Stomach smooth muscle (tissue), 2 donors: ENCODE measurements around the gene KLHL26.
"Not testable (repeated sequence)": the region's sequence is repeated elsewhere in the genome, so short reads cannot be mapped to it uniquely, and the experiment has no call there.

Source experiments
- H3K27ac ChIP-seq: one replicate; pipeline ENCODE4 v1.7.0; 2013; ENCODE audit warnings: mild to moderate bottlenecking, low read length, inconsistent platforms
- H3K27me3 ChIP-seq, 2 donors: one replicate each; pipeline ENCODE4 v1.7.0; 2013; ENCODE audit warnings: low read length in 2 of 2; ENCODE audit not compliant: insufficient read depth in 2 of 2, control insufficient read depth in 1 of 2
- H3K36me3 ChIP-seq, 2 donors: one replicate each; pipeline ENCODE4 v1.7.0; 2013; ENCODE audit warnings: low read length in 2 of 2; ENCODE audit not compliant: control insufficient read depth in 2 of 2, insufficient read depth in 2 of 2
- H3K4me1 ChIP-seq: one replicate; pipeline ENCODE4 v1.7.0; 2013; ENCODE audit warnings: low read length; ENCODE audit not compliant: control insufficient read depth, insufficient read depth
- H3K4me3 ChIP-seq, 2 donors: one replicate each; pipeline ENCODE4 v1.7.0; 2013; ENCODE audit warnings: low read length in 2 of 2
- H3K9ac ChIP-seq, 2 donors: one replicate each; pipeline ENCODE4 v1.7.0; 2013; ENCODE audit warnings: low read length in 2 of 2, mild to moderate bottlenecking in 1 of 2
- H3K9me3 ChIP-seq, 2 donors: one replicate each; pipeline ENCODE4 v1.7.0; 2013; ENCODE audit warnings: low read length in 2 of 2; ENCODE audit not compliant: control insufficient read depth in 2 of 2
- donor health status: healthy.
- donor health status: Pancreatic carcinoma.

KLHL26 gene

DNA sequence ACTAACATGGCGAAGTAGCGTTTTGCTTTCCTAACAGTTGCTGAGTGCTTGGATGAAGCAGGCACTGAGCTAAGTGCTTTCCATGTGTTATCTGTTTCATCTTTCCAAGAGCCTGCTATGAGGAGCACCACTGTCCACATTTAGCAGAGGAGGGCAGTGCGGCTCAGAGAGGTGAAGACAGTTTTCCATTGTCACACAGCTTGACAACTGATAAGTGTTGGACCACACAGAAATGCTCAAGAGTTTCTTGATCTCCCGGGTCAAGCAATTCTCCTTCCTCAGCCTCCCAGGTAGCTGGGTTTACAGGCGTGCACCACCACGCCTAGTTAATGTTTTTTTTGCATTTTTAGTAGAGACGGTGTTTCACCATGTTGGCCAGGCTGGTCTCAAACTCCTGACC is 39.9 kb downstream of the KLHL26 start:
- no peak overlapping the region for H3K27ac ChIP-seq
- H3K4me3 ChIP-seq: no peak overlapping the region
- H3K27me3 ChIP-seq: no peaks in the 10 kb centered on the region
- H3K9ac ChIP-seq: no peak overlapping the region
- peaks cover 37% of the 10 kb centered on the region for H3K4me1 ChIP-seq
- H3K9me3 ChIP-seq: no peaks in the 10 kb centered on the region
- H3K36me3 ChIP-seq: no peaks in the 10 kb centered on the region

DNA sequence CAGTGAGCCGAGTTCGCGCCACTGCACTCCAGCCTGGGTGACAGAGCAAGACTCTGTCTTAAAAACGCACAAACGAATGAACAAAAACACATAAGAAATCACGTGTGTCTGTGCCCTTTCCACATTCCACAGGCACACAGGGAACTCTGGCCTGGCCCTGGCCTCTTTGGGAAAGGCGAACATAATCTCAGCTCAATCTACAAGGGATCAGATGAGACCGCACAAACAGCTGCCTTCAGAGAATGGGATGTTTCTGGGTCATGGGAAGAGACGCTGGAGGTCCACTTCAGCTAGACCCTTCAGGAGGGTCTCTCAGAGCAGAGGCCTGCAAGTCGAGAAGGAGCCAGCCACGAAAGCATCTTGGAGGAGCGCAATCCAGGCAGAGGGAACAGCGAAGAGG is 40.3 kb downstream of the KLHL26 start:
- Histone ChIP-seq H3K9me3 (no peaks in the 10 kb centered on the region), H3K27ac (no peak overlapping the region), H3K36me3 (no peaks in the 10 kb centered on the region), H3K27me3 (no peaks in the 10 kb centered on the region), H3K4me3 (no peak overlapping the region), H3K4me1 (peaks cover 32% of the 10 kb centered on the region), H3K9ac (no peak overlapping the region)

DNA sequence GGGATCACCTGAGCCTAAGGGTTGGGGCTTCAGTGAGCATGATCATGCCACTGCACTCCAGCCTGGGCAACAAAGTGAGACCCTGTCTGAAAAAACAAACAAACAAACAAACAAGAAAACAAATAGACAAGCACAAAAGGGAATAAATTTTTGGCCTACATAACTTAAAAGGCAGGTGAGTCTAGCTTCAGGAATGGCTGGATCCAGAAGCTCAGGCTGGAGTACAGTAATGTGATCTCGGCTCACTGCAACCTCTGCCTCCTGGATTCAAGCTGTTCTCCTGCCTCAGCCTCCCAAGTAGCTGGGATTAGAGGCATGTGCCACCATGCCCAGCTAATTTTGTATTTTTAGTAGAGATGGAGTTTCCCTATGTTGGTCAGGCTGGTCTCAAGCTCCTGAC is 43.3 kb downstream of the KLHL26 start:
- not testable (repeated sequence) for H3K27me3 ChIP-seq, H3K27ac ChIP-seq, H3K9me3 ChIP-seq, H3K36me3 ChIP-seq, H3K4me3 ChIP-seq, H3K9ac ChIP-seq
- H3K4me1 ChIP-seq: peaks cover 28% of the 10 kb centered on the region

DNA sequence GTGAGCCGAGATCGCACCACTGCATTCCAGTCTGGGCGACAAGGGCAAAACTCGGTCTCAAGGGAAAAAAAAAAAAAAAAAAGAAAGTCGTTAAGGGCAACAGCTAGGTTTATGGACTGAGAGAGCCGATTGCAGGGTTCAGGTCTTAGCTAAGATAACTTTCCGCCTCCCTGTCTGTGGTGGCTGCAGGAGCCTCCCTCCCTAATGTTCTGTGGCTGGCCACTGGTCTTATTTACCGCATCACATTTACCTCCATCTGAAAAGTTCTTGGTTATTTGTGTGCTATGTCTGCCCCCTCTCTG is 45.9 kb downstream of the KLHL26 start:
- peak overlapping the region; percentile 73 for H3K27ac ChIP-seq
- no peaks in the 10 kb centered on the region for H3K27me3 ChIP-seq
- peak overlapping the region; percentile 81 to 85 for H3K4me3 ChIP-seq
- peak overlapping the region; percentile 75 for H3K9ac ChIP-seq
- peaks cover 25% of the 10 kb centered on the region for H3K4me1 ChIP-seq
- H3K36me3 ChIP-seq: no peaks in the 10 kb centered on the region
- H3K9me3 ChIP-seq: no peaks in the 10 kb centered on the region

DNA sequence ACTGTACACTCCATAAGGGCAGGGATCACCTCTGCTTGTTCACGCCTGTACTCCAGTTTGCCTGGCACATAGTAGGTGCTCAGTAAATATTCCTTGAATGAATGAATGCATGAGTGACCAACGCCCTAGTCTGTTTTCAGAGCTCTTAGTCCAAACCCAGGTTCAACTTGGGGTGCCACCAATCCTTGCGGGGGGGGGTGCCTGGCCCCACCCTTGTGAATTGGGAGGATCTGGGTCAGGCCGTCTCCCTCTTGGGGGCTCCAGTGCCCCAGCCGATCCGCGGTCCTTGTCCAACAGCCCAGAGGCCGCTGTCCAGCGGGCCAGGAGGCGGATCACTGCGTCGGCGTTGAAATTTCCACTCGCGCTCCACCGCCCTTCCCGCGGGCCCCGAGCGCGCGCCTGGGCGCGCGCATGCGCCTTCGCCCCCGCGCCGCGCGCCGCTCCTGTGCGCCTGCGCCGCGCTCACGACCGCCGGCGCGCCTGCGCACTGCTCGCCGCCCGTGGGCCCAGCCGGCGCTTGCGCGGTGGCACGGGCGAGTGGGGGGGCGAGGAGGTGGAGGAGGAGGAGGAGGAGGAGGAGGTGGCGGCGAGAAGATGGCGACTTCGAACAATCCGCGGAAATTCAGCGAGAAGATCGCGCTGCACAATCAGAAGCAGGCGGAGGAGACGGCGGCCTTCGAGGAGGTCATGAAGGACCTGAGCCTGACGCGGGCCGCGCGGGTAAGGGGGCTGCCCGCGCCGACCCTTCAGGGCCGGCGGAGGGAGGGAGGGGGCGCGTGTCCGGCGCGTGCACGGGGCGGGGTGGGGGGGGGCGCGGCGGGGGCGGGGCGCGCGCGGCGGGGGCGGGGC is 46.5 kb downstream of the KLHL26 start, which contains the start of gene CRTC1:
TSS of gene CRTC1 (plus strand) at position 572 of the 849 bp plus-strand sequence. CDS start at position 595, 23 bp downstream.
- peak within 1 kb of the TSS; percentile 81 to 85 for H3K4me3 ChIP-seq
- H3K36me3 ChIP-seq: no peaks in the 10 kb centered on the region
- H3K9me3 ChIP-seq: no peaks in the 10 kb centered on the region
- no peaks in the 10 kb centered on the region for H3K27me3 ChIP-seq
- H3K4me1 ChIP-seq: peaks cover 19% of the 10 kb centered on the region
- peak within 1 kb of the TSS; percentile 75 for H3K9ac ChIP-seq
- peak within 1 kb of the TSS; percentile 73 for H3K27ac ChIP-seq

DNA sequence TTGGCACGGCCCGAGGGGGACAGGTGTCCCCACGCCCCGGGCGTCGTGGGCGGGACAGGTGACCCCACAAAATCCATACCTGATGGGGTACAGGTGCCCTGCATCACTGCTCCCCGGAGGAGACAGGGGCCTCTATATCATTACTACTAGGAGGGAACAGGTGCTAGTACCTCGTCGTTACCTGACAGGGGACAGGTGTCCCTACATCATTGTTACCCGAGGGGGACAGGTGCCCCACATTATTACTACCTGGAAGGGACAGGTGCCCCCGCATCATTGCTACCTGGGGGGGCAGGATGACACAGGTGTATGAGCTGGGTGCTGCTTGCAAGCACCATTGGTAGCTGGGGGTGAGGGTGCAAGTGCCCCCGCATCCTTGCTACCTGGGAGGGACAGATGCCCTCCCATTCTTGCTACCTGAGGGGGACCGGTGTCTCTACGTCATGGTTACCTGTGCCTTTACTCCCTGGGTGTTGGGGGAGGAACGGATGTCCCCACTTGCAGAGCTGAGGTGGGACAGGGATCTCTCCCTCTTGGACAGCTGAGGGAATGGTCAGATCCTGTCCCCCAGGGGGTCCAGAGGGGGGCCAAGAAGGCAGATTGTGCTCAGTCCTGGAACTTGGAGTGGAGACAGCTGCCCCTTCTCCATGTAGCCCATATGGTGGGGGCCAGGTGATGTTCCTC is 47.3 kb downstream of the KLHL26 start:
- Histone ChIP-seq H3K27ac (no peak overlapping the region), H3K36me3 (no peaks in the 10 kb centered on the region), H3K4me1 (peaks cover 16% of the 10 kb centered on the region), H3K4me3 (peak overlapping the region; percentile 39 to 81), H3K9ac (peak overlapping the region; percentile 18 to 75), H3K27me3 (no peaks in the 10 kb centered on the region), H3K9me3 (no peaks in the 10 kb centered on the region)

DNA sequence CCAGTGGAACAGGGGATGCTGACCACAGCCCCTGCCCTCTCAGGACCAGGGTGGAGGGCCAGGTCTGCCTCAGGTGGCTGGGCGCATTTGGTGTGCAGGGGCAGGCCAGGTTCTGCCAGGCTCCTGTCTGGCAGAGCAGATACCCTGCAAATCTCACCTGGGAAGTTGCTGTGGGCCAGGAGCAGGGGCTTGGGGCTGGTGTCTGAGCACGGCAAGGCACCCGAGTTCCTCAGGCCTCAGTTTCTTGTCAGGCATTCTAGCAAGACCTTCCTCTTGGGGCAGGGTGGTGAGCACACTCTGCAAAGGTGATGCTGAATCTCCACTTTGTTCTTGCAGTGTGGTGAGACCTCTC is 47.8 kb downstream of the KLHL26 start:
- H3K9me3 ChIP-seq: no peaks in the 10 kb centered on the region
- H3K27ac ChIP-seq: no peak overlapping the region
- H3K4me3 ChIP-seq: peak overlapping the region in 1 of 2 donors; percentile 81
- no peaks in the 10 kb centered on the region for H3K27me3 ChIP-seq
- H3K9ac ChIP-seq: peak overlapping the region; percentile 18 to 29
- H3K36me3 ChIP-seq: no peaks in the 10 kb centered on the region
- H3K4me1 ChIP-seq: peaks cover 16% of the 10 kb centered on the region

DNA sequence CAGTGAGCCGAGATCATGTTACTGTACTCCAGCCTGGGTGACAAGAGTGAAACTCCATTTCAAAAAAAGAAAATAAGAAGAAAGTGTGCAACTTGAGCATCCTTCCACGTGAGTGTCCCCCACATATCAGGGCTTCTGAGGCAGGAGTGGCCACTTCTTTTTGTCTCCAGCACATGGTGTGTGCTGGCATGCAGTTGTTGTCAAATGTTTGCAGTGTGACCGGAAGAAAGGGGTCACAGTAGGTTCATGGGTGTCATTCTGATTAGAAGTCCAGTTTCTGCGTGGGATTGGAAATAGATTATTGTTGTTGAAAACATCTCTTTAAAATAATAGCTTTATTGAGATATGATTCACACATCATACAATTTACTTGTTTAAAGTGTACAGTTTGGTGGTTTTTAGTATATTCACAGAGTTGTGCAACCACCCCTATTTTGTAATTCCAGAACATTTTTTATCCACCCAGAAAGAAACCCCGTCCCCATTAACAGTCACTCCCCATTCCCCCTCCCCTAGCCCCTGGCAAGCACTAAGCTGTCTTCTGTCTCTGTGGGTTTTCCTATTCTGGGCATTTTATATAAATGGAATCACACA is 48.9 kb downstream of the KLHL26 start:
- H3K4me3 ChIP-seq: no peak overlapping the region
- no peak overlapping the region for H3K27ac ChIP-seq

DNA sequence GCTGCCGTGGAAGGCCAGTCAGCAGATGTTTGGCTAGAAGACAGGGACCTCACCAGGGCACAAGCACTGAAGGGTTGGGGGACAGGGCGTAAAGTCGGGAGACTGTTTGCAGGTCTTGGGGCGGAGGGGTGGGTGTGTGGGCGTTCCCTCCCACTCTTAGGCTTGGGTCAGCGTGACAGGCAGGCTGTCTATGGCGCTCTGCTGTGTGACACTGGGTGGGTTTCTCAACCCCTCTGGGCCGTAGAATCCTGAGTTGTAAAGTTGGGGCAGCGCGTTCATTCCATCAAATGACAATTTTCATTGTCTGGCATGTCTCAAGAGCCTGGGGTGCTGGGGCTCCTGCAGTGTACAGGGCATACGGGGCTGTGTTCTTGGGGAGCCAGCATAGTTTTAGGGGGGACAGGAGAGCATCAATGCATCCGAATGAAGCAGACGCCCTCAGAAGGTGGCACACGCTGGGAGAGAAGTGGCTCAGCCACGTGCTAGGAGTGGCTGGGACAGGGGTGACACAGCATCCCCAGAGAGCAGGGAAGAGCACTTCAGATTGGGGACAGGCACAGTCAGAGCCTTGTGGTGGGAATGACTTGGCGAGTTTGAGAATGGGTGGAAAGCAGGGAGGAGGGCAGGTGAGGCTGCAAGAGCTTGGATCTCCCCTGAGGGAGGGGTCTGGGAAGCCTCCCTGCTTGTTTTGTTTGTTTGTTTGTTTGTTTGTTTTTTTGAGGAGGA is 51.1 kb downstream of the KLHL26 start:
- H3K9me3 ChIP-seq: no peaks in the 10 kb centered on the region
- no peak overlapping the region for H3K9ac ChIP-seq
- no peaks in the 10 kb centered on the region for H3K36me3 ChIP-seq
- no peak overlapping the region for H3K27ac ChIP-seq
- no peak overlapping the region for H3K4me3 ChIP-seq
- H3K27me3 ChIP-seq: no peaks in the 10 kb centered on the region
- peaks cover 14% of the 10 kb centered on the region for H3K4me1 ChIP-seq

More for the DNA sequence above, 48.9 kb downstream of the KLHL26 start:
- Histone ChIP-seq H3K9me3 (no peaks in the 10 kb centered on the region), H3K9ac (no peak overlapping the region), H3K36me3 (no peaks in the 10 kb centered on the region), H3K27me3 (no peaks in the 10 kb centered on the region), H3K4me1 (peaks cover 16% of the 10 kb centered on the region)

DNA sequence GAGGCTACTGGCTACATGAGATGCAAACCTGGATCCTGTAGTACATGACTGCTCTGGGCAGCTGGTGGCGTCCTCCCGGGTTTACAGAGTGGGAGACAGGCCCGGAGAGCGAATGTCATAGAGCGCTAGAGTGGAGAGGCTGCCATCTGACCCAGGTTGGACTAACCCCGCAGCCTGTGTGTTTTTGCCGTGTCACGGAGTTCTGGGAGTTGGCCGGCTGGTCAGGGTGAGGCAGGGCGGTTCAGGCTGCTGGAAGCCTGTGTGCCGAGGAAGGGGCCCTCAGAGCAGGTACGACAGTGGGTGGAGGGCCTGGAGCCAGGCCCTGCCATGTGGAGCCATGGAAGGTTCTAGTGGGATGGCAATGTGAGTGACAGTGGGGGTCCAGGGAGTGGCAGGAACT is 59.2 kb downstream of the KLHL26 start:
- peaks cover 19% of the 10 kb centered on the region for H3K4me1 ChIP-seq
- H3K9me3 ChIP-seq: no peaks in the 10 kb centered on the region
- no peaks in the 10 kb centered on the region for H3K36me3 ChIP-seq
- no peak overlapping the region for H3K4me3 ChIP-seq
- no peak overlapping the region for H3K27ac ChIP-seq
- no peak overlapping the region for H3K9ac ChIP-seq
- no peaks in the 10 kb centered on the region for H3K27me3 ChIP-seq
